HG03139 (cell line): ENCODE results near the gene MYO16.
A peak's percentile ranks its signal among the peaks of the same experiment; 100 is the strongest.

Experiments used
- ATAC-seq: cut with Tn5 transposase; IDR thresholded peaks from one replicate; pipeline ENCODE4 v1.9.1; 2021; ENCODE audit not compliant: unreplicated experiment

The MYO16 gene

GRCh38 chr13:108927615-108928014 lies 298.2 kb downstream of the MYO16 start:
- no peak for ATAC-seq

DNA sequence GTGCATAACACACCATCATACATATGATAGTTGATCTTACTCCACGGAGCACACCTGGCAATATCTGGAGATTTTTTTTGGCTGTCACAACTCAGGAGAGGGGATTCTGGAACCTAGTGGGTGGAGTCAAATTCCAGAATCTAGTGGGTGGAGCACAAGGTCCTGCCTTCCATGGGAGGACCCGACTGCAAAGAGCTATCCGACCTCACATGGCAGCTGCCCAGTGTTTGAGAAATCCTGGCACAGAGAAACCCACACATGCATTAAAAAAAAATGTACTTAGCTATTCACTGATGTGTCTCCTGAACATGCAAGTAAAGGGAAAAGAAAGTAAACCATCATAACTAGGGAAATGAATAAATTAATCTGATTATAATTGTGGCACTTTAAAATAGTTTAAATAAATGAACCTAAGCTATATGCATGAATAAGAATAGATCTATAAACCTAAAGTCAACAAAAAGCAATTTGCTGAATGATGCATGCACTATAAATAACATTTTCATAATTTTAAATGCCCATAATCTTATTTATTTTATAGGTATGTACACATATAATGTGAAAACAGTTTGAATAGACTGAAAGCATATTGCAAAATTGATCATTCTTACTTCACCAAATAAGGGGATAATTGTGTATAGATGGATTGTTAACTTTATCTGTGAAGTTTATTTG lies 300.3 kb downstream of the MYO16 start:
- ATAC-seq, result no peak

DNA sequence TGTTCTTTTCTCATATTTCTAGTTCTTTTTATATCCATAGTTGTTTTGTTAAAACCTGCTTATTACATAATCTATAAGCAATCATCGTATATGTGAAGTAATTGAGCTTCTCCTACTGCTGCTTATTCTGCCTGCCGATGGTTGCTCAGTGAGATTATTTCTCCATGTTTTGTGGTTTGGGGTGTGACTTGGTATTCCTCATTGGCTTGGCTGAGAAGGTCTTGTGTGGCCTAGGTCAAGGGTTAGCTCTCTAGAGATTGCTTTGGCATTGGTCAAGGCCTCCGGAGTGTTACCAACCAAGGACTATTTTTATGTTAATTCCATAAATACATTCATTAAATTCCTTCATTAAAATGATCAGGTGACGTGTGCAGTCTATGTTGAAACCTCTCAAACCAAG lies 302.8 kb downstream of the MYO16 start:
- no peak for ATAC-seq

DNA sequence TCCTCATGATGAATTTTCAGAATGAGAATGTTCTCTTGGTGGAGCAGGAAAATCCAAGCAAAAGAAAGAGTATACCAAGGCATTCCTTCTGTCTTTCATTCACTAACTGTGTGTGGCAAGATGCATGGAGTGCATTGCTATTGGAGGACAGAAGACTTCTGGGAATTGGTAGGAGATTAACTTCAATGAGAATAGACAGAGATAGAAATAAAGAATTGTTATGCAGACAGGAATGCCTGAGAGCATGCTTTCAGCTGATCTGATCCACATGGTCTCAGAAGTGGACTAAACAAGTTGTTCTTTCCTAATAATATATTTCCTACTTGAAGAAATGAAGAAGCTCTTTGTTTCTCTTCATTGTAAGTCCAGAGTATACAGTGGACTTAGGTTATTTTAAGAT lies 303.6 kb downstream of the MYO16 start:
- ATAC-seq, result no peak

GRCh38 chr13:108938155-108938554 lies 308.7 kb downstream of the MYO16 start:
- no peak for ATAC-seq

- ATAC-seq, result no peak
Observed at GRCh38 chr13:108940121-108940520, 310.7 kb downstream of the MYO16 start.

- ATAC-seq, result no peak
Observed at GRCh38 chr13:108943842-108944241, 314.4 kb downstream of the MYO16 start.

- no peak for ATAC-seq
Observed at GRCh38 chr13:108944760-108945159, 315.3 kb downstream of the MYO16 start.

GRCh38 chr13:108947551-108948030 lies 318.2 kb downstream of the MYO16 start:
- no peak for ATAC-seq

DNA sequence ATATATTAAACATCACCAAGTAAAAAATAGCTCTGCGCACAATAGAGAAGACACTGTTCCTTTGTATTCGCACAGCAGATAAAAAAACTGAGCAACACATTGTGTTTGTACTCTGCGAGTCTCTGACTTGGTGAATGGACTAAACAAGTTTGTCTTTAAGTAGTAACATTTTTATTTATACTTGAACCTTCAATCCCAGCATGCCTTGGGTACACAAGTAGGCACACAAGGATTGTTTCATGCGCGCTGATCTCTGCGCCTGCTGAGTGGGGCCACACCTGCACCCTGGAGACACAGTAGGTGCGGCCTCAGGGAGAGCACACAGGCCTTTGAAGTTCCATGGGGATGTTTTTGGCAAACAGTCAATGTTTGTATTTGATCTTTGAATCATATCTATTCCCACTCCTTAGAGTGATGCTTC lies 318.9 kb downstream of the MYO16 start:
- ATAC-seq, result no peak

- ATAC-seq, result no peak
Observed at GRCh38 chr13:108950333-108951010, 321.1 kb downstream of the MYO16 start.

- ATAC-seq, result no peak
Observed at GRCh38 chr13:108955741-108956140, 326.3 kb downstream of the MYO16 start.

DNA sequence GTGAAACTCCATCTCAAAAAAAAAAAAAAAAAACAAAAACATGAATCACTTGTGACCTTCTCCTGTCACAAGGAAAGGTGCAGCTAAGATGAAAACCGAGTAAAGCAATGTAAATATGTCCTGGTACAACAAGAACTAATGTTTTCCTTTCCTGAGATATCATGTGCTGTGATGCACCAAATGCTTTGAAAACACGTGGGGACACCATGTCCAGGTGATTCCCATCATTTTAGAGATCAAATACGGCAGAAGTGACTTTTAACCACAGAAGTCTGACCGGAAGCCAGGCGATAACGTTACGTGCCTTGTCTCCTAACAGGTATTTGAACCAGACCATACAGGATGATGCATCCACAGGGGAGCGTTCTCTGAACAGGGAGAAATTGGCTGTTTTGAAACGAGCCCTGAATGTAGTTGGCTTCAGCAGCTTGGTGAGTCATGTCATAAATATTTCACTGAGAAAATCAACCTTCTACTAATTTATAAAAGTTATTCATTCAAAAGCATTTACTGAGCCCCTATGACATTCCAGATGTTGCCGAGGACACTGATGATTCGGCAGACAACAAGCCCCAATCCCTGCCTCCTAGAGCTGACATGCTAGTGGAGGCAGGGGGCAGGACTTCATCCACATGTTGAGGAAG lies 328.1 kb downstream of the MYO16 start:
- ATAC-seq, result no peak

GRCh38 chr13:108958013-108958376 lies 328.6 kb downstream of the MYO16 start:
- no peak for ATAC-seq

DNA sequence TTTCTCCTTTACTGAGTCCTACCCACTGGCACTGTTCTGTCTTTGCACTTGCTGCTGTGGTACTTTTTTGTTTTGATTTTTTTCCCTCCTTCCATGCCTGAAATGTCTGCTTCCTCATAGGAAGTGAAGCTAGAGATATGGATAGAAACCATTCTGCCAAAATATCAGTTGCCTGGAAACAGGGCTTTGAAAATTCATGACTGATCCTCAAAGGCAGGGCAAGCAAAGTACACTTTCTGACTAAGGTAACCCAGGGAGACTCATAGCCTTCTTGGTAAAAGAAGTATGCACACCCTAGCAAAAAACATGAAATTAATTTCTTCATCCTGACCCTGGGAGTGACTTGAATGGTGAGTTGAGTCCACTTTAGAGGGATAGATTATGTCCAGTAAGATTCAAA lies 329.8 kb downstream of the MYO16 start:
- no peak for ATAC-seq

DNA sequence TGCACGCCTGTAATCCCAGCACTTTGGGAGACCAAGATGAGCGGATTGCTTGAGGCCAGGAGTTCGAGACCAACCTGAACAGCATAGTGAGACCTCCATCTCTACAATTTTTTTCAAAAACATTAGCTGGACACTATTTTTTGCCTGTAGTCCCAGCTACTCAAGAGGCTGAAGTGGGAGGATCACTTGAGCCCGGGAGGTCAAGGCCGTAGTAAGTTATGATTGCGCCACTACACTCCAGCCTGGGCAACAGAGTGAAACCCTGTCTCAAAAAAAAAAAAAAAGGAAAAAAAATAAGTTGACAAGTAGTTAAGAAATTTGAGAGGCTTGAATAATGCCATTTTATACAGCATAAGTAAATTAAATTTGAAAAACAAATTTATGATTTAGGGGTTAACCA lies 330.6 kb downstream of the MYO16 start:
- ATAC-seq, result no peak

DNA sequence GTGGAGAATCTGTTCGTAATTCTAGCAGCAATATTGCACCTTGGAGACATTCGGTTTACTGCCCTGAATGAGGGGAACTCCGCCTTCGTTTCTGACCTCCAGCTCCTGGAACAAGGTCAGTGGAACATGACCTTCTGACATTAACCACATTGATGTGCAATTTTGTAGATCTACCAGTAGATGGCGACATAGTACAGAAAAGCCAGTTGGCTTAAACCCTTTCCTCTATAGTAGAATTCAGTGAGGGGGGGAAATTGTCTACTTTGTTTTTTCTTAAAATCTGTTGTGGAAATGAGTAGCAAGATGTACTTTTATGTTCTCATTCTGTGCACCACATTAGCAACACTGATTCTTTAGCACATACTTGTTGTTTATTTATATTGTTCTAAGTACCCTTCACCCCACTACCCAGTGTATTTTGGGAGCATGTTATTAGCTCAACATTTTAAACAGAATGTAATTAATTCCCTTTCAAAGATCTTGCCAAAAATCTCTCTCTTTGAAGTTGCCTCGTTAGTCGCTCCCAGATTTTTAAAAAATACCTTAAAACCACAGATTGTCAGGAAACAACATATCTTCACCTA lies 332.2 kb downstream of the MYO16 start:
- ATAC-seq, result peak; percentile 91

DNA sequence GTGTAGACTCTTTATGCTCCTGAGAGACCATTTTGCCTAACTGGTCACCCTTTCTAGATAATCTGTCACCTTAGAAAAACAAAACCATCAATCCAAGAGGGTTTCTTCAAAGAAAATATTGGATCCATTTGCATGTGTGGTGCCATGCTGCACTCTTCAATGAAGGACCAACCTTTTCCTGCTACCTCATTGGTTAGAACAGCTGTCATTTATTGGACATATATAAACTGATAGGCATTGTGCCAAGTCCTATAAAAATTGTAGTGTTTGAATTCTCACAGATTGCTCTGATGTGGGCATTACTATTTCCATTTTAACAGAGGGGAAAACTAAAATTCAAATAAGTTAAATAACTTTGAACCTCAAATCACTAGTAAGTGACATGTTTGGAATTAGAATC lies 333.2 kb downstream of the MYO16 start:
- no peak for ATAC-seq

- no peak for ATAC-seq
Observed at GRCh38 chr13:108963276-108963810, 333.9 kb downstream of the MYO16 start.

DNA sequence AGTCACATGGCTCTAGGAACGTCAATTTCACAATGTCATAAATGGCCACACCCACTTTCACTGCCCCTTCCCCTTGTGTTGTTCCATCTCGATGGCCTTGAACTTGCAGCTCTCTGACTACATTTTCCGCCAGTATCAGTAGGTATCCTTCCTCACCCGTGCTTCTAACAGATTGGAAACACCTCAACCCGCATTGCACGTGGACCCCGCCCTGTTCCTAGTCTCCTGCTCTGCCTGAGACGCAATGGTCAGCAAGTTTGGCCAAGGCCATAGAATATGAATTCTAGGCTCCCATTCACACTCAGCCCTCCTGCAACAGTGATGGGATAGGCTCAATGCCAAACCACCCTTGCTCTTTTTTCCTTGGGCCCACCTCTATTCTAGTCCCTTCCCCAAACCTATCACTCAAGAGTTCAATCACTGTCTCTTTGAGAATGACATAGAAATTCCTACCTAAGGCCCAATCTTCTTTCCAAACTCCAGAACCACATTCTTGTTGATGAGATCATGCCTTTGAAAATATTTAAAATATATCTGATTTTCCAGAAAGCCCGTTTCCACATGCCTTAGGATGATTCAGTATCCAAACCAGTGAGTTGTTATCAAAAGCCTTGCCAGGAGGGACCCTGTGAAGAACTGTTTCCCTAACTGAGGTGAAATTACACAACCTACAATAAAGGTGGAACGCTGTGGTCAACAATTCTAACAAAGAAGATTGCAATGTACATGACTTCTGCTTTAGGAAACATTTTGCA lies 334.6 kb downstream of the MYO16 start:
- no peak for ATAC-seq

DNA sequence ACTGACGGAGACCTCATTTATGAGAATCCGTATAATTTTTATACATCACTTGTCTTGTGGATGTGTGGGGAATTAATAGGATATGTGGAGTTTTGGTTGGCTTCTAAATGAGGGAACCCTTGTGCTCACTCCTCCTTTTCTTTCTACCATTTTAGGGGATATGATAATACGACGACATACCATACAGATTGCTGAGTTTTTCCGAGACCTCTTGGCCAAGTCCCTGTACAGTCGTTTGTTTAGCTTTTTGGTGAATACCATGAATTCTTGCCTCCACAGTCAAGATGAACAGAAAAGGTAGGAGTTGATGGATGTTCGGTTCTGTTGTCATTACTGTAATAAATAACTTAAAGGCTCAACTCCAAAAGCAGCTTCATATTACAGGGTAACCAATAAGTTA lies 335.2 kb downstream of the MYO16 start:
- ATAC-seq, result no peak
